B cell (primary cell): ENCODE results near the gene CHST15.

ENCODE experiments used
- CTCF ChIP-seq: fragments of 200-600 bp; IDR thresholded peaks from one replicate; pipeline ENCODE4 v1.8.0; 2022; ENCODE audit warnings: antibody characterized with exemption, mild to moderate bottlenecking
- EZH2 ChIP-seq: IDR thresholded peaks from 2 replicates; pipeline ENCODE4 v1.6.1; 2012; ENCODE audit warnings: borderline replicate concordance, low read depth, mild to moderate bottlenecking, moderate library complexity, low read length; ENCODE audit not compliant: insufficient read depth, poor library complexity, severe bottlenecking

GRCh38 chr10:124032087-124032935 lies 61.1 kb downstream of the CHST15 start:
- TF ChIP-seq EZH2 (no peak), CTCF (no peak)
